Fibroblast of pulmonary artery (primary cell): ENCODE data around the gene RHBDL3.

ENCODE experiments used
- DNase-seq: peaks from one replicate; pipeline ENCODE4 v3.0.0-alpha.2; 2010; ENCODE audit warnings: low read depth
- H3K4me3 ChIP-seq: replicated peaks from 2 replicates; pipeline ENCODE4 v1.5.1; 2011; ENCODE audit warnings: low read depth, mild to moderate bottlenecking, control low read depth, low read length, moderate library complexity
- CTCF ChIP-seq: IDR thresholded peaks from 2 replicates; pipeline ENCODE4 v1.5.1; 2011; ENCODE audit warnings: mild to moderate bottlenecking, control low read depth, low read length, inconsistent platforms; ENCODE audit errors: missing control alignments

The RHBDL3 gene

DNA sequence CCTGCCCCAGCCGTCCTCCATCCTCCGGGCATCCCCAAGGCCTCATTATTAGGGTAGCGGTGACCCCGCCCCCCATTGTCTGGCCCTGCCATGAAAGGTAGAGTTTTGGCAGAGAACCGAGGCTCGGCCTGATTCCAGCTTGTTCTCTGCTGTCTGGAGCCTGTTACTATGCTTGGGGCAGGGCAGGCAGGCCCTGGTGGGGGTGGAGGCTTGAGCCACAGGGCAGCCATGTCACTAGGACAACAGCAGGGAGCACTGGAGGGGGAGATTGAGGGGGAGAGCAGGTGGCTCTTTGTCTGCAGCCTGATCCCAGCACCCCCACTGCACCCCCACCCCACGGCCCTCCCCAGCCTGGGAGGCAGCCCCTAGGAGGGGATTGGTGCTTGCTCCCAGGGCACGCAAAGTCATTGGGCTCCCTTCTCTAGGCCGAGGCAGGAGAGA is 15.4 kb downstream of the RHBDL3 start:
- no peak overlapping the region for H3K4me3 ChIP-seq
- TF ChIP-seq CTCF: no peak
- peak; percentile 50 for DNase-seq

DNA sequence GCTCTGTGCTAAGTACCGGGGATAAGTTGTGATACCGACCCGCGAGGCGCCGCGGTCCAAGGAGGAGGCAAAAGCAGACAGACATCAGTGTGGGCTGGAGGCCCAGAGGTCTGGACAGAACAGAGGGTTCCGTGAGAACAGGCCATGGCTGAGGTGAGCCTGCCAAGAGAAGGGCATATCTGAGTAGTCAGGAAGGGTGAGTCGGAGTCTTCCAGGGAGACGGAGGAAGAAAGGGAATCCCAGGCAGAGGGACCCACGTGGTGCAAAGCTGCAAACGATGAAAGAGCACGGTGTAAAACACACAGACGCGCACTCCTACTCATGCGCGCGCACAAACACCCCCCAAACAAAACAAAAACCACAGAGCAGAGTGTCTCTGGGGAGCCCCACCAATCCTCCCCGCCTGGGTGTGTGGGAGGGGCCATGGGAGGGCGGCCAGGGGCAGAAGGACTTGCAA is 18.1 kb downstream of the RHBDL3 start:
- no peak for TF ChIP-seq CTCF
- no peak overlapping the region for H3K4me3 ChIP-seq
- peak; percentile 48 for DNase-seq

- H3K4me3 ChIP-seq: no peak overlapping the region
- no peak for DNase-seq
- TF ChIP-seq CTCF: no peak
These were observed 19.7 kb downstream of the RHBDL3 start for GRCh38 chr17:32285306-32285705.

DNA sequence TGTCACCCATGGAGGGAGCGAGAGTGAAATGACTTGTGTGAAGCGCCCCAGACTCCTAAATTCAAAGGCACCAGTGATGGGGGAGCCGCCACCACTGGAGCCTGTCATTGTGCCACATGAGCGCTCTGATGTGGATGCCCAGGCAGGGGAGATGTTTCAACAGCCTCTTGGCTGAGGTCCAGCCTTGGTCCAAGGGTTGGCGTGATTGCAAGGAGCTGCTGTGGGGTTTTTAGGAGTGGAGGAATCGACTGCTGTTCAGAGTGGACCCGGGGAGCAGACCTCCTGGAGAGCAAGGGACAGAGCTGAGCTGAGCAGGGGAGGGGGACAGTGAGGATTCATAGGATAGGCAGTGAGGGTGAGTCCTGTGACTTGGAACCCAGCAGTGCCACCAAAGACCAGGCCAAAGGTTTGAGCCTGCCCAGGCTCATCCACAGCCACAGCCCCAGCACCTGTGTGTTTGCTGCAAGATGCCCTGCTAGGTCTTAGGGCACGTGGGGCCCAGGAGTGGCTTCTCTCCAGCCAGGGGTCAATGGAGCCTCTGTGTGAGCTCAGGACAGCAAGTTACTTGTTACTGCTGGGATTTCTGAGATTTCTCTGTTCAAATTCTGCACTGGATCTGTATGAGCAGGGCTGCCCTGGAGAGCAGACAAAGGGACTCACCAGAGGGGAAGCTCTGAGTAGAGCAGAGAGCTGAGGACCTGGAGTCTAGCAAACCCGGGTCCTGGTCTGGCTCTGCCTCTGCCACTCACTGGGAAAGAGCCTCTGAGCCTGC is 20.3 kb downstream of the RHBDL3 start:
- no peak for DNase-seq
- no peak overlapping the region for H3K4me3 ChIP-seq
- TF ChIP-seq CTCF: no peak

- no peak overlapping the region for H3K4me3 ChIP-seq
- no peak for DNase-seq
- no peak for TF ChIP-seq CTCF
These were observed 20.9 kb downstream of the RHBDL3 start for GRCh38 chr17:32286518-32286900.

DNA sequence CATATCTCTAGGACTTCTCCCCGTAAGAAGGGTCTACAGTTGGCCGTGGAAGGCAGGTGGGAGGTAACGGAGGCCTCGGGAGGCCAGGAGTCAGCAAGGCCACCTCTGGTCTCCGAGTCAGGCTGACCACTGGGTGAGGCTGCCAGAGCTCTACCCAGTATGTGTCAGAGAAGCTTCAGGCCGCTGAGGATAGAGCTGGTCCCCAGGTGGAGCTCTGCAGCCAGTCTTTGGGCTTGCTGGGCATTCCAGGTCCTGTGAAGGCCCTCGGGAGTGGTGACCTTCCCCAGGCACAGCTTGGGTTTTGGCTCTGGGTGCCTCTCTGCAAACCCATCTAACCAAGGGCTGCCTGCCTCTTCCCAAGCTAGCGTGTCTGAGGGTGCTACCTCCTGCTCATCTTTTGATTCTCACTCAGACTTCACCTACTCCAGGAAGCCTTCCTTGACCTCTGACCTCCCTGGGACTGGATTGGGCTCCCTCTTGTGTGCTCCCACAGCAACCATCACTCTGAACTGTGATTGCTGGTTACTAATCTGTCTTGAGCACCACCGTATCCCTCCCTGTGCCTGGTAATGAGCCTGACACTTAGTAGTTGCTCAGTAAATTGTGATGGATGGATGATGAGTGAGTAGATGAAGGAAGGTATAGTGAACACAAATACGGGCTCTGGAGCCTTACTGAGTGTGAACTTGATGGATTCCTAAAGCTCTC is 22.3 kb downstream of the RHBDL3 start:
- DNase-seq: no peak
- TF ChIP-seq CTCF: no peak
- no peak overlapping the region for H3K4me3 ChIP-seq
